Raji (cell line): ENCODE results near the gene VMAC.

ENCODE experiments used
- POLR2A ChIP-seq: IDR thresholded peaks from 2 replicates; pipeline ENCODE4 v1.6.1; 2011; ENCODE audit warnings: low read depth, low read length, control low read depth; ENCODE audit not compliant: insufficient read depth

Gene VMAC

DNA sequence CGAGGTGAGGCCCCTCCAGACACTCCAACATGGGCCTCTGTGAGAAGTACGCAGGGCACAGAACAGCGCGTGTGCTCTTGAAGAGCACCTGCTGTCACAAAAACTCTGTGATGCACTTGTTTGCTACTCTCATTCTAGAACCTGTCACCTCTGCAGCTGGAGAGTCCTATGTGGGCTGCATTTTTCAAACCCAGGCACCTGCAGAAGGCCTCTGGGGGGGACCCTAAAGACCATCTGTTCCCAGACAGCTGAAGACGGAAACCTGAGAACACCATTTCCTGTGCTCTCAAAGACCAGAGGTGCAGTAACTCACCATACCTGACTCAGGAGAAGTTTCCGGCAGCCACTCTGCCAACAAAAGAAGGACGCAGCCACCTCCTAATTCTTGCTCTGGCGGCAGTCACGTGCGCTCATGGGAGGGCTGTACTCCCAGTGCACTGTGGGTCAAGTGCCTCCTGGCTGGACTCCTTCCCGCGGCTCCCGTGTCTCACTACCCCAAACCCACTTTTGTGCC is 45.2 kb downstream of the VMAC start:
- no peak for TF ChIP-seq POLR2A

DNA sequence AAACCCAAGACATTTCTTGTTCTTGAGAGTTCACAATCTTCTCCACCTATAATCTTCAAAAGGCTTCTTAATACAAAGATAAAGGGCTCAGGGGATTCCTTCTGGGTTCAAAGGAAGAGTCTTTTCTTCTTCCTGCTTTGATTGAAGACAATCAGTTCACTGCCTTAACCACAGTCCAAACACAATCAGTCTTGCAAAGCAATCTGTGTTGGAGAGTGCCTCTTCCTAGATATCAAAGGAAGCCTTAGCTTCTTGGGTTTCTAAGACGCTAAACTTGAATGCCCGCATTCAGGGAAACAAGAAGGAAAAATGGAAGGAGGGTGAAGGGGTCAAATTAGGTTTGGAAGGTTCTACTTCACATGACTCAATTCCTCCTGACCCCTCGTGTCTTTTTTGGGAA is 46.1 kb downstream of the VMAC start:
- no peak for TF ChIP-seq POLR2A

DNA sequence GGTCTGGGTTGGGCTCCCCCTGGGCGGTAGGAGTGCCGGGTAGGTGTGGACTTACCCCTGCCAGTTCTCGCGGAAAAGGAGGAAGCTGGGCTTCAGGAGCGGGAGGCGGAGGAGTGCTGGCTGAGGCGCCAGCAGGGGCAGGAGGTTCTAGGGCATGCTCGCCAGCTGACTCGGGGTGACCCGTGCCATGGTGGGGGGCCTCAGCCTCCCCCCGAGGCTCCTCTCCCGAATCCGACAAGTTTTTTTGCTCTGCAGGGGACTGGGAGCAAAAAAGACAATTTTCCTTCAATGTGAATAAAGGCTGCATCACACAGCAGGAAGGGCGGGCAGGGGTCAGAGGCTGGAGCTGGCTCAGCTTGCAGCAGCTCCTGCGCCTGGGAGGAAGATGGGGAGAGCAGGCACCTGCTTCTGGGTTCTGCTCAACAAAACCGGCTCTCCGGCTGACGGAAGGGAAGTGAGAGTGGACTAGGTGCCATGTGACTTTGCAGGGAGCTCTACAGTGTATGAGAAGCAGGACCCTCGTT is 46.7 kb downstream of the VMAC start:
- TF ChIP-seq POLR2A, result no peak

DNA sequence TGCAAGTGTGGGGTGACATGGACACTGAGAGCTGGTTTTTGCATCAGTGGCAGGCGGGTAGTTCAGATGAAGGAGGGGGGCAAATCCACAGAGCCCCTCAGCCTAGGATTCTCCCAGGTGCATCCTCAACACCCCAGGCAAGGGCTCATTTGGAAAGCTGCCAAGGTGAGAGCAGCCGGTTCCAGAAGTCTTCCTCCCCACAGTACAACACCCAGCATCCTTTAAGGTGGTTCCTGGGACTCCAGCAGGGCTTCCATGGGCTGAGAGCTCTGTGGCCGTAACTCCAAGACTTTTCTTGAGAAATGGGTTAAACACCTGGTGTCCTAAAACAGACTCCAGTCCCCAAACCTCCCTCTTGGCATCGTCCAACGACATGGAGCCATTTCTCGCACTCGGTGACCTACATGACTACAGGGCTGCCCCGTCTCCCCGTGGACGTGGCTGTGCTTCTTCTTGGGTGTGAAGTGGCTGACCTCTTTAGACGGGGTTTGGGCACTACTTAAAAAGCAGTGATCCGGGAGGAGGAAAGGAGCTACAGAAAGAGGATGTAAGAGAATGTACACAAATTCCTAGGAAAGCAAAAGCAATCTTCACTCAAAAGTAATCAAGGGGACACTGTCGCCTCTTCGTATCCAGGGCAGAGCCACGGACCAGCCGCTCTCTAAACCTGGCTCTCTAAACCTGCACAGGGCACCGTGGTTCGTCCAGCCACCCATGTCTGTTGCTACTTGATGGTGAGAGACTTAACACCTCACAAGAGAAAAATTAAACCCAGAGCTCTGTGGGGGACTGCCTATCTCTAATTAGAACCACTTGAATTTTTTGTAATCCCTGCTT is 47.7 kb downstream of the VMAC start:
- no peak for TF ChIP-seq POLR2A

DNA sequence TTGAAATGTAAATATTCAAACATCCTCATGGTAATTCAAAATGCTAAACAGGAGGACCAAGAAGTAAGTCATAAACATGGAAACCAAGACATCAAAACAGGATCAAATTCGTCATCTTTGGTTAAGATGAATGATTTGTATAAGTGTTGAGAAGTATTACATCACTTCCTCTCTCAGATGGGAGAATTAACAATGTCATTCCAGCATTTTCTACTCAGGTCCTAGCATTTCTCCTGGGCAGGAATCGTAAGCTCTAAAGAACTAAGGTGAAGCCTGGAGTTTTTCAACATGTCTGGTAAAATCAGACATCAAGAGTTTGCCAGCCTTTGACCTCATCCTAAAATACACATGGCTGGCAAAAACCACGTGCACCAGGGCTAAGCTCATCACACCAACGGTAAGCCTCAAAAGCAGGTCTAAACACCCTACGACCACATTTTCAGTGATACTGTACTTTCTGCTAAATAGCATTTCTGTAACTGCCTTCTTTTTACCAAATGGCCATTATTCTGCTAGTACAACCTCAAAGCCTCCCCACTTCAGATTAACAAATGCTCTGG is 48.4 kb downstream of the VMAC start:
- no peak for TF ChIP-seq POLR2A

DNA sequence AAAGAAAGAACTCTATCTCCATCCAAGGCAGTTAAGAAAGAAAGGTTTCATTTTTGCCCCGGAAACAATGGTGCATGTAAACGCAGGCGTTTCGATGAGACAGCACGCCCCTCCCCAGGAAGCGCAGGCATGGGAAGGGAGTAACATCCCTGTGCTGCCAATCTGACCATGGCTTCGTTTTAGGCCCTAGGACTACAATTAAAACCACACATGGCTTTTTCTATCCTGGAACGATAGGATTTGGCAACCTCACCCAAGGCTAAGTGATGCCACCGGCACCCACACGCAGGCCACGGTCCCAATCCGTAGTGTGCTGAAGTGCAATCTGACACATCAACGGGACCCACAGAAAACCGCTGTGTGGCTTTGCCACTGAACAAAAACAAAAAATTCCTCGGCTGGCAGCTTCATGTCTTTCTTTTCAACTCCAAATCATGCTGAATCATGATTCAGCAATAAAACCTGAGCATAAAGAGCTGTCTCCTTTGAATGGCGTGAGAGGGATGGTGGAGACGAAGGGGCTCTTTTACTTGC is 49.1 kb downstream of the VMAC start:
- TF ChIP-seq POLR2A, result no peak

DNA sequence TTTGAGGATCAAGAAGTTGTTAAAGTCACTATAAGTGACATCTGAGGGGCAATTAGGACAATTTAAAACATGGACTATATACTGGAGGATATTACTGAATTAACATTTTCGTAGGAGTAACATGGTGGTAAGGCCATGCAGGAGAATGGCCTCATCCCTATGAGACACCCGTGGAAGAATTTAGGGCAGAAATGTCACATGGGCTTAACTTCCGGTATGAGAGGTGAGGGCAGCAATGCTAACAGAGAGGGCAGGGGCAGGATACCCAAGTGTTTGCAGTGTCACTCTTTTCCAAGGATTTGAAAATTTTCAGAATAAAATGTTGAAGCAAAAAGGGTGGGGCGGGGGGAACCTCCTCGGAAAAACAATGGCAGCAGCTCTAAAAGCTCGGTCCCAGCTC is 49.6 kb downstream of the VMAC start:
- no peak for TF ChIP-seq POLR2A

DNA sequence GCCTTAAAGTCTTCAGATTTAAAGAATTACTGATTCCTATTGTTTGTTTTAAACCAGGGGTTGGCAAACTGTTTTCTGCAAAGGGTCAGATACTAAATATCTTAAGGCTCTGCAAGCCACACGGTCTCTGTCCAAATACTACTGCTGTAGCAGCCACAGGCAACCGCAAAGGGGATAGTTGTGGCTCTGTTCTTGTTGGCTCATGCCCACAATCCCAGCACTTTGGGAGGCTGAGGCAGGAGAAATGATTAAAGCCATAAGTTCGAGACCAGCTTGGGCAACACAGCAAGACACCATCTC is 50.9 kb downstream of the VMAC start:
- no peak for TF ChIP-seq POLR2A

DNA sequence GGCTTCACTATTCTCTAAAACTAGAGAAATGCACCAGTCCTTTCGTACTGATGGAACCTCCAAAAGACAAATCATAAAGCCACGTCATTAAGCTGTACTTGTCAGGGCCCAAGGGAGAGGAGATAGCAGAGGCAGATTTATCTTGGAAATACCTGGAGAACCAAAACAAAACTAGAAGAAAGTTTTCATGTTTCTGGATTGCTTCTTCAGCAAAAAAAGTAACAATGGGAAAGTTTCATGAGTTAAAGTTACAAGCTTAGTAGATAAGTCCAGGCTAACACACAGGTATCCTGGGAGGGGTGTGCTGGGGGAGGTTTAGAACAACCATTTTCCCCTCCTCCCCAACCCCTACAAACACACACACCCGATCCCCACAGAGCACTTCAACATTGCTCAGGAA is 51.7 kb downstream of the VMAC start:
- TF ChIP-seq POLR2A, result no peak

DNA sequence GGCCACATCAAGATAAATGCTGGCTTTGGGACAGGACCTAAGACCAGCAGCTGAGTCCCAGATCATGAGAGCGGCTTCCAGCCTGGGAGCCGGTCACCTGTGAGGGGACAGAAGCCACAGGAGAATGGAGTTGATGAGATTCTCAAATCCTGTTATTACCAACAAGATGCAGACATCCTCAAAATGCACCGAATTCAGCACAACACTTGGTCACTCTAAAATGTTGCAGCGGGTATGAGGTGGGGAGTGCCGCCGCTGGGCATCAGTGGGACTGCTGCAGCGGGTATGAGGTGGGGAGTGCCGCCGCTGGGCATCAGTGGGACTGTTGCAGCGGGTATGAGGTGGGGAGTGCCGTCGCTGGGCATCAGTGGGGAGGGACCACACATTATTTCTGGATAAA is 52.1 kb downstream of the VMAC start:
- no peak for TF ChIP-seq POLR2A

DNA sequence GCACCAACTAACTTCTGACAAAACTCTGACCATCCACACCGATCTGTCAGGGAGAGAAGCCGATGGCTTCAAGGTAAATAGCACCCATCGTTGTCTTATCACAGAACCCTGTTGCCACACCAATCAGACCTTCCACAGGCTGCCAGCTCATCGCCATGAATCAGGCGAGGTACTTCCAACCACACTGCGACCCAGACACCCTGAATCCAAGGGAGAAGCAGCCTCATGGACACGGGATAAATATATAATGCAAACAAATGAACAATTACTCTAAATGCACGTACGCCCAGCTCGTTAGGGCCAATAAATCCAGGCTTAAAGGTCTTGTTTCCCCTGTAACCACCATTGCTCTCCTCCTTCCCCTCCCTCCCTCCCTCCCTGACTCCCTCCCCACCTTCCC is 52.5 kb downstream of the VMAC start:
- no peak for TF ChIP-seq POLR2A

DNA sequence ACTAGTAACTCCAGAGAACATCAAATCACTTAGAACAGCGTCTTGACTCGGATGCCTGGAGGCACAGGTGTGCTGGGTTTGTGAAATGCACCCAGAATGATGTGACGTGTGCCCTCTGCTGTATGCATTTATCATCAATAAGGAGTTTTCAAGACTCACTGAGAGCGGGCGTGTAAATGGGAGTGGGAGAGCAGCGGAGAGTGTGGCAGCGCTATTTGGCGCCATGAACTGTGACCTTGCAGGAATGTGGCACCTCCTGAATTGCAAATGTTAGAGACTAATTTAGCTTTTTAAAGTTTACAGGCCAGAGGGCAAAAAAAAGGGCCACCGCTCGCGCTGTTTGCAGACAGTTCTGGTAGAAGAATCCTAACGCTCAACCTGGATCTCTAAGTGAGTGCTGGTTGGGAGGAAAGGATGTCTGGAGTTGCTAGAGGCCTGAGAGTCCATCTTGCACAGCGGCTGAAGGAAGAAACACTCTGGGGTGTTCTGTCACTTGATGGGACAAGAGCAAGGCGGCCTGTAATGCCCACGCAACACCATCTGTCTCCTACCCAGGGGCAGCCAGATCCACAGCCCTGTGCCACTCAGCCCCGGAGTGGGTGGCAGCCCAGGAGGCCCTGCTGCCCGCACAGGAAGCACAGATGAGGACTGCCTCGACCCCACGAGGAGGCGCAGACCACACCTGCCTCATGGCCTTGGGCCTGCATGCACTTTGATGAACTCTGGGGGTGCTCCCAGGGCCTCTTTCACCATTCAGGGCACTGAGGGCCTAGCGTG is 53.6 kb downstream of the VMAC start:
- TF ChIP-seq POLR2A, result no peak

DNA sequence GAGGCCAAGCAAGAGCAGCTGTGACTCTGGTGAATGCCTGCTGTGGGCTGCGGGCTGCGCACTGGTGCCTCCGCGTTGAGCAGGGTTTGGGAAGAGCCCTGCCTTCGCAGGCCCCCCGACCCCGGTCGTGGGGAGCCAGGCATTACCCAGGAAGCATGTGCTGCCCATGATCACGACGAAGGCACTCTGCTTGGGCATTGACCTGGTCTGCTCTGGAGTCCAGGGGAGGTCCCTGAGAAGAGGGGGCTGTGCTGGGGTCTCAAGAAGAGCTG is 54.1 kb downstream of the VMAC start:
- TF ChIP-seq POLR2A, result no peak

DNA sequence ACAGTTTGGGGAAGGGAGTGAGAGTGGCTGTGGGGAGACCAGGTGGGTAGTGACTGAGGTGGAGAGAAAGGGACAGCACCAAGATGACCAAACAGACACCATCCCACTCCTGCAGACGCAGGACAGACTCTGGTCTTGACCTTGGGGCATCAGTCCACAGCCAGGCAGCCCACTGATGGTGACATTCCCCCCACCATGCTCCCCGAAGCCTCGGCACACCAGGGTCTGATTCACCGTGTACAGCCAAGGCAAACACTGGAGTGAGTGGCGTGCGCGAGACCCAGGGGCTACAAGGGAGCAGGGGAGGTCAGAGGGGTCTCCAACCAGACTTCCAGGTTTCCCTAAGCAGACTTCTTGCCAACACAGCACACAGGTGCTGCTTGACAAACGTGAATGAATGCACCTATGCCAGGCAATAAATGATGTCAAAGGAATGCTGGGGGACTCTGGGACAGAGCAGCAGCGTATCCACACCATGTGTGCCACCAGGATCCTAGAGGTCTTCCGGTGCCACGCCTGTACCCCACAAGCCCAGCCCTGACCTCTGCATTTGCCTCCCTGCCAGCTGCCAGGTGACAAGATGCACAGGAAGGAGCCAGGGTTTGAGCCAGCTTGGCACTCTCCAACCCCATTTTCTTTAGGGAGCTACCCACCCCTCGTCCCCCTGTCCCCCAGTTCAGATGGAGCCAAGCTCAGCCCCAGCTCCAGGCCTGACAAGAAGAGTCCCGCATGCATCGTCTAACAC is 54.8 kb downstream of the VMAC start:
- no peak for TF ChIP-seq POLR2A
